ENCODE measurements around the gene UQCRC2. TPM values are rescaled to one million over a fixed set of nuclear protein-coding genes. Genes with fewer than 3 reads are reported as not detected.

Gene UQCRC2
- total and polyA plus RNA-seq, 10 of the 15 experiments (the other 5 are each of a cell fraction or from before 2014, with no cell fraction given), result 256 to 563 (median 327) TPM

DNA sequence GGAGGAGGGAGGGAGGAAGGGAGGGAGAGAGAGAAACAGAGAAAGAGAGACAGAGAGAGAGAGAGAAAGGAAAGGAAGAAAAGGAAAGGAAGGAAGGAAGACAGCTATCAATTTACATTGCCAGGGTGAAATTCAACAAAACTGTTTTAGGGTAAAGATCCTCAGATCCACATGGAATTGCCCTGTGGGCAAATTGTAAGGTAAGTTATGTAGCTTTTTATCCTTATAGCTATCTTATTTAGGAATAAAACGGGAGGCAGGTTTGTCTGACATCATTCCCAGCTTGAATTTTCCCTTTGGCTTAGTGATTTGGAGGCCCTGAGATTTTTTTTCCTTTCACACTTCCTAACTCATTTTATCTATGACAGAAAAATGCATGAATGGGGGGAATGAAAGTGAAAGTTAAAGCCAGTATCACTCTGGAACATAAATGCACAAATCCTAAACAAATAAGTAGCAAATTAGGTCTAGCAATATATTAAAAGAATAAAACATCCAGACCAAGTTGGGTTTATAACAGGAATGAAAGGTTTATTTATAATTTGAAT is 3.4 kb upstream of the UQCRC2 start:
- intact Hi-C loops (cut with micrococcal nuclease; ENCODE audit: unreplicated experiment) (no loop called here), in situ Hi-C loops (cut with MboI) (no loop called here)
- no peaks in the 10 kb centered on the region for H4K20me1 ChIP-seq (ENCODE audit: control insufficient read depth, insufficient read depth)
- peaks cover 41% of the 10 kb centered on the region for H3K79me2 ChIP-seq (ENCODE audit: control insufficient read depth, insufficient read depth, low read length)
- H3K36me3 ChIP-seq (ENCODE audit: control insufficient read depth in 2 of 2, insufficient read depth in 2 of 2, low read length in 1 of 2), result no peaks in the 10 kb centered on the region
- no peaks in the 10 kb centered on the region for H3K9me3 ChIP-seq (replicated peaks; ENCODE audit: control insufficient read depth, insufficient read depth, low read length)
- H3K27me3 ChIP-seq (replicated peaks in 1 of 2; ENCODE audit: control insufficient read depth in 2 of 2, insufficient read depth in 2 of 2, low read length in 1 of 2), result no peaks in the 10 kb centered on the region
- H3K4me3 ChIP-seq, result no peak overlapping the region
- H3K27ac ChIP-seq (ENCODE audit: control insufficient read depth, insufficient read depth), result no peak overlapping the region
- BruUV-seq (replicated peaks), result no TSS peak
- RAD21 ChIA-PET (ENCODE audit: unreplicated experiment), result interaction anchor here (0.6 to 2.0 kb wide), 3 partner anchors 128 to 298 kb away, joined by 4 to 11 read pairs (median 5); no protein-coding TSS in a partner anchor
- WGBS (ENCODE audit: insufficient coverage, insufficient replicate concordance, low lambda C conversion rate, missing lambda C conversion rate), result 45% methylated on average over 1 of the region's 1 CpG
- no peak overlapping the region for H3K9ac ChIP-seq (ENCODE audit: control insufficient read depth, insufficient read depth, low read length)
- CTCF ChIA-PET, result interaction anchor here (0.8 to 1.8 kb wide), 9 partner anchors 8 to 239 kb away, joined by 3 to 16 read pairs (median 6); no protein-coding TSS in a partner anchor
- peaks cover 16% of the 10 kb centered on the region; the same call in 1 of the 2 replicates for H3K4me1 ChIP-seq (ENCODE audit: control insufficient read depth, insufficient read depth, low read length)
- FAIRE-seq (no peak), ATAC-seq (no peak), DNase-seq (ENCODE audit: low read depth, low spot score) (no peak)
- H3K4me2 ChIP-seq (ENCODE audit: control insufficient read depth, insufficient read depth), result no peak overlapping the region
- SMC1A ChIA-PET (ENCODE audit: uncharacterized antibody, unreplicated experiment), result interaction anchor here (0.6 to 1.9 kb wide), 7 partner anchors 9 to 239 kb away, joined by 3 to 7 read pairs (median 4); no protein-coding TSS in a partner anchor
- TF ChIP-seq GABPA (IDR thresholded peaks at IDR 0.05; ENCODE audit: low read depth) (no peak), IKZF2 (IDR thresholded peaks at IDR 0.05) (peak in 1 of 2 experiments; percentile 26; a peak in 1 of 4 replicates)
- POLR2A ChIA-PET, result interaction anchor here (0.6 to 0.9 kb wide), 3 partner anchors 10 to 229 kb away, joined by 3 to 6 read pairs (median 4); no protein-coding TSS in a partner anchor
- no peak overlapping the region for H2AFZ ChIP-seq (ENCODE audit: control insufficient read depth, low read depth, low read length)

DNA sequence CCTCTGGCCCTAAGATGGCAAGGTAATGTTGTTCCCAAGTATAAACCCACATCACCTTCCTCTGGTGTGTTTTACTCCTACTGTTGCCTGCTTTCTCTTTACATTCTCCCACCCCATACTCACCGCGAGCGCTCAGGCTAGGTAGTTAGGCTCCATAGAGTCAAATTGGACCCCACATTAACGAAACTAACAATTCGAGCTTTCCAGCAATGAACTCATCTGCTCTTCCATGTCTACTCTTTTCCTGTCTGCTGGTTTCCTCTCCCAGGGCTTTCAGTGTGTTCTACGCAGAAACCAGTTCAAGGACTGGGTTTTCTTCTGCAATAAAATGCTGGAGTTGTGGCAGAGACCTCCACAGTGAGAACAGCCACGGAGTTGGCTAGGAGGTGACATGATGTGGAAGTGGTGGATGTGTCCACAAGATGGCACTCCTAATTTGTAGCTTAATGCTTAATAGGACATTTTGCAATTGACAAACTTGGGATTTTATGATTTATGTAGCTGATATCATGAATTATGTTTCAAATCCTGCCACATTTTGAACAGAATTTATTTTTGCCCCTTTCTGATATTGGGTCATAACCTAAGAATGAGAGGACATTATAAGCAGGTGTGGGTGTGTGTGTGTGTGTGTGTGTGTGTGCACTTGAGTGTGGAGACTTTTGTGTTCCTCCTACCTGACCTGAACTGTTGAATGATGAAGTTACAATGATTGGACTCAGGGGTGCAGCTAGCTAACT is 2.2 kb upstream of the UQCRC2 start:
- no peak overlapping the region for H3K9ac ChIP-seq (ENCODE audit: control insufficient read depth, insufficient read depth, low read length)
- ATAC-seq (peak; percentile 25; the same call in 2 of the 3 replicates), DNase-seq (ENCODE audit: low read depth, low spot score) (no peak), FAIRE-seq (no peak)
- SMC1A ChIA-PET (ENCODE audit: uncharacterized antibody, unreplicated experiment), result interaction anchor here (0.6 to 4.3 kb wide), 12 partner anchors 8 to 353 kb away, joined by 3 to 26 read pairs (median 4); no protein-coding TSS in a partner anchor
- H4K20me1 ChIP-seq (ENCODE audit: control insufficient read depth, insufficient read depth), result no peaks in the 10 kb centered on the region
- intact Hi-C loops (cut with micrococcal nuclease; ENCODE audit: unreplicated experiment), result no loop called here
- peak overlapping the region; percentile 99 for H3K4me2 ChIP-seq (ENCODE audit: control insufficient read depth, insufficient read depth)
- no peak overlapping the region for H3K4me3 ChIP-seq
- CTCF ChIA-PET, result interaction anchor here (0.7 to 1.8 kb wide), 23 partner anchors 9 to 346 kb away, joined by 3 to 22 read pairs (median 4); partner anchors contain the start of gene POLR3E
- no peaks in the 10 kb centered on the region for H3K9me3 ChIP-seq (replicated peaks; ENCODE audit: control insufficient read depth, insufficient read depth, low read length)
- no peak overlapping the region for H3K27ac ChIP-seq (ENCODE audit: control insufficient read depth, insufficient read depth)
- POLR2A ChIA-PET, result interaction anchor here (0.7 kb wide), 1 partner anchor 16 kb away, joined by 4 read pairs; no protein-coding TSS in a partner anchor
- RAD21 ChIA-PET (ENCODE audit: unreplicated experiment), result interaction anchor here (0.7 to 1.5 kb wide), 7 partner anchors 8 to 238 kb away, joined by 3 to 19 read pairs (median 3); no protein-coding TSS in a partner anchor
- WGBS (ENCODE audit: insufficient coverage, insufficient replicate concordance, low lambda C conversion rate, missing lambda C conversion rate), result 83% methylated on average over 7 of the region's 7 CpGs
- H3K36me3 ChIP-seq (ENCODE audit: control insufficient read depth in 2 of 2, insufficient read depth in 2 of 2, low read length in 1 of 2), result no peaks in the 10 kb centered on the region
- peaks cover 52% of the 10 kb centered on the region for H3K79me2 ChIP-seq (ENCODE audit: control insufficient read depth, insufficient read depth, low read length)
- H3K4me1 ChIP-seq (ENCODE audit: control insufficient read depth, insufficient read depth, low read length), result peaks cover 16% of the 10 kb centered on the region; the same call in 1 of the 2 replicates
- no TSS peak for BruUV-seq (replicated peaks)
- no peak overlapping the region for H2AFZ ChIP-seq (ENCODE audit: control insufficient read depth, low read depth, low read length)
- in situ Hi-C loops (cut with MboI), result no loop called here
- H3K27me3 ChIP-seq (replicated peaks in 1 of 2; ENCODE audit: control insufficient read depth in 2 of 2, insufficient read depth in 2 of 2, low read length in 1 of 2), result no peaks in the 10 kb centered on the region
- TF ChIP-seq BRCA1 (IDR thresholded peaks at IDR 0.05; ENCODE audit: low read depth, low read length), result no peak
- 0 out of 2 replicates have a peak, but pooled peaks have one; percentile 65 for TF ChIP-seq YBX1 (IDR thresholded peaks at IDR 0.05)
- TF ChIP-seq HDGF (IDR thresholded peaks at IDR 0.05), result 0 out of 2 replicates have a peak, but pooled peaks have one; percentile 41
- TF ChIP-seq RAD21 (IDR thresholded peaks at IDR 0.05; ENCODE audit: insufficient read depth, low read depth, low read length), result peak; percentile 32
- TF ChIP-seq ZNF207 (IDR thresholded peaks at IDR 0.05; ENCODE audit: borderline replicate concordance), result no peak
- peak; percentile 75 for TF ChIP-seq NBN (IDR thresholded peaks at IDR 0.05)
- TF ChIP-seq, protein P1, sequence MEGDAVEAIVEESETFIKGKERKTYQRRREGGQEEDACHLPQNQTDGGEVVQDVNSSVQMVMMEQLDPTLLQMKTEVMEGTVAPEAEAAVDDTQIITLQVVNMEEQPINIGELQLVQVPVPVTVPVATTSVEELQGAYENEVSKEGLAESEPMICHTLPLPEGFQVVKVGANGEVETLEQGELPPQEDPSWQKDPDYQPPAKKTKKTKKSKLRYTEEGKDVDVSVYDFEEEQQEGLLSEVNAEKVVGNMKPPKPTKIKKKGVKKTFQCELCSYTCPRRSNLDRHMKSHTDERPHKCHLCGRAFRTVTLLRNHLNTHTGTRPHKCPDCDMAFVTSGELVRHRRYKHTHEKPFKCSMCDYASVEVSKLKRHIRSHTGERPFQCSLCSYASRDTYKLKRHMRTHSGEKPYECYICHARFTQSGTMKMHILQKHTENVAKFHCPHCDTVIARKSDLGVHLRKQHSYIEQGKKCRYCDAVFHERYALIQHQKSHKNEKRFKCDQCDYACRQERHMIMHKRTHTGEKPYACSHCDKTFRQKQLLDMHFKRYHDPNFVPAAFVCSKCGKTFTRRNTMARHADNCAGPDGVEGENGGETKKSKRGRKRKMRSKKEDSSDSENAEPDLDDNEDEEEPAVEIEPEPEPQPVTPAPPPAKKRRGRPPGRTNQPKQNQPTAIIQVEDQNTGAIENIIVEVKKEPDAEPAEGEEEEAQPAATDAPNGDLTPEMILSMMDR (IDR thresholded peaks at IDR 0.05 in 2 of 3, conservative IDR thresholded peaks at IDR 0.05 in 1 of 3; ENCODE audit: control insufficient read depth in 2 of 3, extremely low read depth in 1 of 3, insufficient read depth in 1 of 3, low read depth in 3 of 3, low read length in 3 of 3), result peak; percentile 52 to 69 (median 53); a peak in 5 of 6 replicates
- no peak for TF ChIP-seq SREBF1 (IDR thresholded peaks at IDR 0.05; ENCODE audit: low read length)
- TF ChIP-seq, protein P2, sequence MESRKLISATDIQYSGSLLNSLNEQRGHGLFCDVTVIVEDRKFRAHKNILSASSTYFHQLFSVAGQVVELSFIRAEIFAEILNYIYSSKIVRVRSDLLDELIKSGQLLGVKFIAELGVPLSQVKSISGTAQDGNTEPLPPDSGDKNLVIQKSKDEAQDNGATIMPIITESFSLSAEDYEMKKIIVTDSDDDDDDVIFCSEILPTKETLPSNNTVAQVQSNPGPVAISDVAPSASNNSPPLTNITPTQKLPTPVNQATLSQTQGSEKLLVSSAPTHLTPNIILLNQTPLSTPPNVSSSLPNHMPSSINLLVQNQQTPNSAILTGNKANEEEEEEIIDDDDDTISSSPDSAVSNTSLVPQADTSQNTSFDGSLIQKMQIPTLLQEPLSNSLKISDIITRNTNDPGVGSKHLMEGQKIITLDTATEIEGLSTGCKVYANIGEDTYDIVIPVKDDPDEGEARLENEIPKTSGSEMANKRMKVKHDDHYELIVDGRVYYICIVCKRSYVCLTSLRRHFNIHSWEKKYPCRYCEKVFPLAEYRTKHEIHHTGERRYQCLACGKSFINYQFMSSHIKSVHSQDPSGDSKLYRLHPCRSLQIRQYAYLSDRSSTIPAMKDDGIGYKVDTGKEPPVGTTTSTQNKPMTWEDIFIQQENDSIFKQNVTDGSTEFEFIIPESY (IDR thresholded peaks at IDR 0.05), result peak; percentile 43; the same call in 1 of the 2 replicates
